Gastroesophageal sphincter (tissue), 3 donors: Measurements from ENCODE around the gene SSRP1.
"Not testable (repeated sequence)": the region's sequence is repeated elsewhere in the genome, so short reads cannot be mapped to it uniquely, and the experiment has no call there.

Experiments used
- POLR2A ChIP-seq, 2 donors: fragments of 450-650 bp; IDR thresholded peaks; one replicate each; pipeline ENCODE4 v1.6.1; 2017; ENCODE audit warnings: antibody characterized with exemption in 2 of 2, mild to moderate bottlenecking in 2 of 2, moderate library complexity in 1 of 2
- POLR2AphosphoS5 ChIP-seq: sonication (generic); formaldehyde crosslinking; IDR thresholded peaks from one replicate; pipeline ENCODE4 v1.6.1; 2017; ENCODE audit warnings: antibody characterized with exemption
- TF ChIP-seq, protein P1 (sequence below), 4 experiments: fragments of 200-600 bp in 2 of 4; fragments of 450-650 bp in 2 of 4; sonication (generic) in 1 of 4; IDR thresholded peaks; one replicate each; pipeline ENCODE4 v1.5.1; 2017 to 2019; ENCODE audit warnings: antibody characterized with exemption in 4 of 4, mild to moderate bottlenecking in 2 of 4, moderate library complexity in 2 of 4

- TF ChIP-seq POLR2AphosphoS5; POLR2A (IDR thresholded peaks at IDR 0.05): not testable (repeated sequence)
- TF ChIP-seq, protein P1, sequence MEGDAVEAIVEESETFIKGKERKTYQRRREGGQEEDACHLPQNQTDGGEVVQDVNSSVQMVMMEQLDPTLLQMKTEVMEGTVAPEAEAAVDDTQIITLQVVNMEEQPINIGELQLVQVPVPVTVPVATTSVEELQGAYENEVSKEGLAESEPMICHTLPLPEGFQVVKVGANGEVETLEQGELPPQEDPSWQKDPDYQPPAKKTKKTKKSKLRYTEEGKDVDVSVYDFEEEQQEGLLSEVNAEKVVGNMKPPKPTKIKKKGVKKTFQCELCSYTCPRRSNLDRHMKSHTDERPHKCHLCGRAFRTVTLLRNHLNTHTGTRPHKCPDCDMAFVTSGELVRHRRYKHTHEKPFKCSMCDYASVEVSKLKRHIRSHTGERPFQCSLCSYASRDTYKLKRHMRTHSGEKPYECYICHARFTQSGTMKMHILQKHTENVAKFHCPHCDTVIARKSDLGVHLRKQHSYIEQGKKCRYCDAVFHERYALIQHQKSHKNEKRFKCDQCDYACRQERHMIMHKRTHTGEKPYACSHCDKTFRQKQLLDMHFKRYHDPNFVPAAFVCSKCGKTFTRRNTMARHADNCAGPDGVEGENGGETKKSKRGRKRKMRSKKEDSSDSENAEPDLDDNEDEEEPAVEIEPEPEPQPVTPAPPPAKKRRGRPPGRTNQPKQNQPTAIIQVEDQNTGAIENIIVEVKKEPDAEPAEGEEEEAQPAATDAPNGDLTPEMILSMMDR (IDR thresholded peaks at IDR 0.05), result not testable (repeated sequence)
These were observed 54.1 kb downstream of the SSRP1 start for GRCh38 chr11:57281546-57281945.
